HG03571 (cell line): ENCODE results near the gene FBXL20.

ENCODE experiments used
- ATAC-seq: cut with Tn5 transposase; IDR thresholded peaks from one replicate; pipeline ENCODE4 v1.9.1; 2021; ENCODE audit not compliant: unreplicated experiment

FBXL20 gene

GRCh38 chr17:39229274-39229913 lies 172.0 kb downstream of the FBXL20 start:
- no peak for ATAC-seq

- ATAC-seq: no peak
Measured at GRCh38 chr17:39227364-39227919, 174.0 kb downstream of the FBXL20 start.

GRCh38 chr17:39225959-39226683 lies 175.3 kb downstream of the FBXL20 start:
- ATAC-seq: no peak

- no peak for ATAC-seq
Measured at GRCh38 chr17:39225308-39225958, 176.0 kb downstream of the FBXL20 start, which contains the start of gene STAC2. TSS of gene STAC2 (minus strand) at chr17:39225945. CDS start at chr17:39225502, 443 bp downstream.

GRCh38 chr17:39224778-39225307 lies 176.6 kb downstream of the FBXL20 start:
- no peak for ATAC-seq

- ATAC-seq: no peak
Measured at GRCh38 chr17:39223907-39224777, 177.3 kb downstream of the FBXL20 start.

- no peak for ATAC-seq
Measured at GRCh38 chr17:39222866-39223834, 178.3 kb downstream of the FBXL20 start.

- ATAC-seq: no peak
Measured at GRCh38 chr17:39222151-39222550, 179.3 kb downstream of the FBXL20 start.

GRCh38 chr17:39221572-39221971 lies 179.9 kb downstream of the FBXL20 start:
- no peak for ATAC-seq

- ATAC-seq: no peak
Measured at GRCh38 chr17:39219647-39220154, 181.7 kb downstream of the FBXL20 start.

GRCh38 chr17:39218906-39219305 lies 182.5 kb downstream of the FBXL20 start:
- ATAC-seq: no peak

GRCh38 chr17:39217734-39218369 lies 183.6 kb downstream of the FBXL20 start:
- ATAC-seq: no peak

GRCh38 chr17:39213852-39214251 lies 187.6 kb downstream of the FBXL20 start:
- no peak for ATAC-seq

GRCh38 chr17:39212841-39213480 lies 188.5 kb downstream of the FBXL20 start:
- ATAC-seq: no peak

- ATAC-seq: no peak
Measured at GRCh38 chr17:39212195-39212810, 189.1 kb downstream of the FBXL20 start.

GRCh38 chr17:39210093-39210434 lies 191.4 kb downstream of the FBXL20 start:
- ATAC-seq: no peak

GRCh38 chr17:39209317-39210092 lies 191.9 kb downstream of the FBXL20 start:
- no peak for ATAC-seq
